Activated CD8-positive, alpha-beta memory T cell treated with anti-CD3 and anti-CD28 coated beads, Interleukin-2, amount 10 ng/mL, durations not matched to agents 7 days and 5 days (primary cell): ENCODE measurements around the gene RAD51B. TPM values are rescaled to one million over a fixed set of nuclear protein-coding genes. Genes with fewer than 3 reads are reported as not detected.

Experiments
- ATAC-seq: fragments of 150-1000 bp; cut with Tn5 transposase; one replicate; pipeline ENCODE4 v1.10.0; 2021; ENCODE audit warnings: moderate library complexity
- CTCF ChIA-PET: fragments of 350-600 bp; sonication (Branson Sonifier 250); formaldehyde crosslinking; loops from one replicate; lab custom pipeline; 2021; ENCODE audit warnings: antibody characterized with exemption; lab: Charles Lee
- DNase-seq: peaks from one replicate; pipeline ENCODE4 v3.0.0-alpha.2; 2020
- H3K27ac Mint-ChIP-seq: one replicate; pipeline ENCODE4 v1.8.0; 2021; ENCODE audit warnings: mild to moderate bottlenecking, mixed read lengths
- H3K27me3 Mint-ChIP-seq: one replicate; pipeline ENCODE4 v1.8.0; 2021; ENCODE audit warnings: mixed read lengths
- H3K36me3 Mint-ChIP-seq: one replicate; pipeline ENCODE4 v1.8.0; 2021; ENCODE audit warnings: mild to moderate bottlenecking, mixed read lengths
- H3K4me1 Mint-ChIP-seq: one replicate; pipeline ENCODE4 v1.8.0; 2021; ENCODE audit warnings: mixed read lengths
- H3K4me3 Mint-ChIP-seq: one replicate; pipeline ENCODE4 v1.8.0; 2021; ENCODE audit warnings: mild to moderate bottlenecking, moderate library complexity, mixed read lengths
- H3K9me3 Mint-ChIP-seq: one replicate; pipeline ENCODE4 v1.8.0; 2022; ENCODE audit warnings: low read depth, mixed read lengths
- total RNA-seq, 2 experiments: library from RNA; stranded (reverse); gene quantifications; one replicate each; pipeline ENCODE4 v1.2.3, GENCODE V29; 2021

Gene RAD51B
- total RNA-seq, 2 experiments from 2014 or later = 35.3 to 55.5 TPM

- DNase-seq (no peak), ATAC-seq (no peak)
- Mint-ChIP-seq H3K27ac (no peak overlapping the region), H3K36me3 (peaks cover 3% of the 10 kb centered on the region), H3K4me1 (peaks cover 14% of the 10 kb centered on the region), H3K9me3 (no peaks in the 10 kb centered on the region), H3K27me3 (no peaks in the 10 kb centered on the region), H3K4me3 (no peak overlapping the region)
- CTCF ChIA-PET = no interaction called here
These were observed 67.9 kb downstream of the RAD51B start for GRCh38 chr14:67887478-67887877.

DNA sequence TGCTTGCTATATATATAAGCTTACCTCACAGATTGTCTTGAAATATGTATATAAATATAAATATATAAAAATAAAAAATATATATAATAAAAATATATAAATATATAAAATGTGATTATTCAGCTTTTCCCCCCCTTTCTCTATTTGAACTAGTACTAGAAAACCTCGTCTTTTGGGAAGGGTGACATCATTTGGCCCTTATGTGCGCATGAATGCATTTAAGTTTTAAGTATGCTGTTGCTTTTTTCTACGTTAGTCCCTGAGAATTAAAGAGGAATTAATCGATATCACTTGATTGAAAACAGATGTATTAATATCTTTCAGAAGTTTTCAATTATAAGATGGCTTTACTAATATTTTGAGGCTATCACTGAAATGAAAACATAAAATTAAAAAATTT, 69.9 kb downstream of the RAD51B start:
- Mint-ChIP-seq H3K4me1 (peaks cover 3% of the 10 kb centered on the region), H3K4me3 (no peak overlapping the region), H3K27me3 (no peaks in the 10 kb centered on the region), H3K36me3 (peaks cover 3% of the 10 kb centered on the region), H3K9me3 (no peaks in the 10 kb centered on the region), H3K27ac (no peak overlapping the region)
- DNase-seq (no peak), ATAC-seq (no peak)
- CTCF ChIA-PET = interaction anchor here (2.1 kb wide), 1 partner anchor 45 kb away, joined by 5 read pairs; no protein-coding TSS in a partner anchor

DNA sequence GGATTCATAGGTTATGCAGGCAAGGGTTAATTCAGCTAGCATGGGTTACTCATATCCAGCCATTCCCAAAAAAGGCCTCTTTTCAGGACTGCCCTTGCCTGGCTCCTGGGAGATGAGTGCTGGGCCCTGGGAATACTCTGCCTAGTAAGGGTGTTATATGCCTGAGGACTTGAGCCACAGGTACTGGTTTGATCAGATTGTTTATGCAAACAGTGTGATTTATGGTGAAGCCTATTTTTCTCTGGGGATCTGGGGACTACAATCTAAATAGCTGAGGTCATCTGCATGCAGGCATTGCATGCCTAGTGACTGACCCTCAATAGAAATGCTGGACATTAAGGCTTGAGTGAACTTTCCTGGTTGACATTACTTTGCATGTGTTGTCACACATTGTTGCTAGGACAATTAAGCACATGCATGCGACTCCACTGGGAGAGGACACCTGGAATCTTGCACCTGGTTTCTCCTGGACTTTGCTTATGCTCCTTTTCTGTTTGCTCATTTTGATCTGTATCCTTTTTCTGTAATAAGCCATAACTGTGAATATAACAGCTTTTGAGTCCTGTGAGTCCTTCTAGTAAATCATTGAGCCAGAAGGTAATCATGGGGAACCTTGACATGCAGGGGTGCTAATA, 73.0 kb downstream of the RAD51B start:
- no peaks in the 10 kb centered on the region for H3K27me3 Mint-ChIP-seq
- no peaks in the 10 kb centered on the region for H3K9me3 Mint-ChIP-seq
- ATAC-seq = no peak
- no peak overlapping the region for H3K4me3 Mint-ChIP-seq
- peaks cover 3% of the 10 kb centered on the region for H3K36me3 Mint-ChIP-seq
- H3K27ac Mint-ChIP-seq = no peak overlapping the region
- no peak for DNase-seq
- no peaks in the 10 kb centered on the region for H3K4me1 Mint-ChIP-seq
- CTCF ChIA-PET = interaction anchor here (1.1 kb wide), 1 partner anchor 11 kb away, joined by 5 read pairs; no protein-coding TSS in a partner anchor

GRCh38 chr14:67900231-67900630, 80.7 kb downstream of the RAD51B start:
- H3K36me3 Mint-ChIP-seq = peaks cover 19% of the 10 kb centered on the region
- H3K27ac Mint-ChIP-seq = no peak overlapping the region
- ATAC-seq (no peak), DNase-seq (no peak)
- no peak overlapping the region for H3K4me3 Mint-ChIP-seq
- H3K9me3 Mint-ChIP-seq = peaks cover 7% of the 10 kb centered on the region
- CTCF ChIA-PET = interaction anchor here (0.6 to 1.0 kb wide), 2 partner anchors 17 to 698 kb away, joined by 3 read pairs; no protein-coding TSS in a partner anchor
- H3K27me3 Mint-ChIP-seq = no peaks in the 10 kb centered on the region
- no peaks in the 10 kb centered on the region for H3K4me1 Mint-ChIP-seq

GRCh38 chr14:67908052-67908754, 88.6 kb downstream of the RAD51B start:
- no peaks in the 10 kb centered on the region for H3K9me3 Mint-ChIP-seq
- CTCF ChIA-PET = no interaction called here
- no peak overlapping the region for H3K4me3 Mint-ChIP-seq
- H3K36me3 Mint-ChIP-seq = peaks cover 12% of the 10 kb centered on the region
- DNase-seq = no peak
- no peaks in the 10 kb centered on the region for H3K4me1 Mint-ChIP-seq
- no peaks in the 10 kb centered on the region for H3K27me3 Mint-ChIP-seq
- no peak overlapping the region for H3K27ac Mint-ChIP-seq
- ATAC-seq = no peak

GRCh38 chr14:67911562-67911961, 92.0 kb downstream of the RAD51B start:
- CTCF ChIA-PET = interaction anchor here (1.0 to 1.6 kb wide), 2 partner anchors 22 to 932 kb away, joined by 4 read pairs; no protein-coding TSS in a partner anchor
- Mint-ChIP-seq H3K4me1 (no peaks in the 10 kb centered on the region), H3K27ac (no peak overlapping the region), H3K36me3 (peaks cover 5% of the 10 kb centered on the region), H3K4me3 (no peak overlapping the region), H3K9me3 (no peaks in the 10 kb centered on the region), H3K27me3 (no peaks in the 10 kb centered on the region)
- ATAC-seq (no peak), DNase-seq (no peak)

DNA sequence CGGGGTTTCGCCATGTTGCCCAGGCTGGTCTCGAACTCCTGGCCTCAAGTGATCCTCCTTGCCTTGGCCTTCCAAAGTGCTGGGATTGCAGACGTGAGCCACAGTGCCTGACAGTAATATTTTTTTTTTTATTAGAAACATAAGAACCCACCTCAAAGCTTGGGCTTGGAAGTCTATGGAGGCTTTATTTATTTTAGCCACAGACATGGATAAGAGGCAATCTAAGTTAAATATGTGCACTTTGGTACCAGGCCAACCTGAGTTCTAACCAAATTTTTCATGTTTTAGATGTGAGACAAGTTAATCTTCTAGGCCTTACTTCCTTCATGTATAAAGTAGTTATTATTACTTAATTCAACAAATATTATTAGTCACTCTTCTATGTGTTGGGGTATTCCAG, 96.9 kb downstream of the RAD51B start:
- H3K27me3 Mint-ChIP-seq = no peaks in the 10 kb centered on the region
- CTCF ChIA-PET = interaction anchor here (1.5 kb wide), 2 partner anchors 10 to 281 kb away, joined by 3 to 4 read pairs; no protein-coding TSS in a partner anchor
- H3K4me3 Mint-ChIP-seq = no peak overlapping the region
- H3K36me3 Mint-ChIP-seq = no peaks in the 10 kb centered on the region
- H3K4me1 Mint-ChIP-seq = no peaks in the 10 kb centered on the region
- no peaks in the 10 kb centered on the region for H3K9me3 Mint-ChIP-seq
- no peak overlapping the region for H3K27ac Mint-ChIP-seq
- DNase-seq (no peak), ATAC-seq (no peak)

GRCh38 chr14:67917006-67917405, 97.4 kb downstream of the RAD51B start:
- Mint-ChIP-seq H3K27ac (no peak overlapping the region), H3K4me1 (no peaks in the 10 kb centered on the region), H3K9me3 (no peaks in the 10 kb centered on the region), H3K27me3 (no peaks in the 10 kb centered on the region), H3K36me3 (no peaks in the 10 kb centered on the region), H3K4me3 (no peak overlapping the region)
- CTCF ChIA-PET = no interaction called here
- no peak for ATAC-seq
- no peak for DNase-seq

GRCh38 chr14:67918838-67919237, 99.3 kb downstream of the RAD51B start:
- H3K27ac Mint-ChIP-seq = no peak overlapping the region
- CTCF ChIA-PET = interaction anchor here (1.5 kb wide), 1 partner anchor 925 kb away, joined by 3 read pairs; no protein-coding TSS in a partner anchor
- peaks cover 3% of the 10 kb centered on the region for H3K36me3 Mint-ChIP-seq
- no peak overlapping the region for H3K4me3 Mint-ChIP-seq
- H3K4me1 Mint-ChIP-seq = no peaks in the 10 kb centered on the region
- ATAC-seq = no peak
- DNase-seq = no peak
- H3K27me3 Mint-ChIP-seq = no peaks in the 10 kb centered on the region
- H3K9me3 Mint-ChIP-seq = no peaks in the 10 kb centered on the region

GRCh38 chr14:67919259-67920032, 99.9 kb downstream of the RAD51B start:
- Mint-ChIP-seq H3K4me3 (no peak overlapping the region), H3K4me1 (no peaks in the 10 kb centered on the region), H3K36me3 (peaks cover 5% of the 10 kb centered on the region), H3K27ac (no peak overlapping the region), H3K9me3 (no peaks in the 10 kb centered on the region), H3K27me3 (no peaks in the 10 kb centered on the region)
- no peak for DNase-seq
- ATAC-seq = no peak
- CTCF ChIA-PET = interaction anchor here (1.5 kb wide), 1 partner anchor 925 kb away, joined by 3 read pairs; no protein-coding TSS in a partner anchor

- H3K36me3 Mint-ChIP-seq = peaks cover 28% of the 10 kb centered on the region
- DNase-seq = no peak
- H3K4me3 Mint-ChIP-seq = no peak overlapping the region
- no peaks in the 10 kb centered on the region for H3K4me1 Mint-ChIP-seq
- H3K9me3 Mint-ChIP-seq = peaks cover 9% of the 10 kb centered on the region
- no peak overlapping the region for H3K27ac Mint-ChIP-seq
- CTCF ChIA-PET = interaction anchor here (0.7 kb wide), 1 partner anchor 23 kb away, joined by 3 read pairs; no protein-coding TSS in a partner anchor
- no peak for ATAC-seq
- no peaks in the 10 kb centered on the region for H3K27me3 Mint-ChIP-seq
These were observed 107.2 kb downstream of the RAD51B start for GRCh38 chr14:67926821-67927220.

DNA sequence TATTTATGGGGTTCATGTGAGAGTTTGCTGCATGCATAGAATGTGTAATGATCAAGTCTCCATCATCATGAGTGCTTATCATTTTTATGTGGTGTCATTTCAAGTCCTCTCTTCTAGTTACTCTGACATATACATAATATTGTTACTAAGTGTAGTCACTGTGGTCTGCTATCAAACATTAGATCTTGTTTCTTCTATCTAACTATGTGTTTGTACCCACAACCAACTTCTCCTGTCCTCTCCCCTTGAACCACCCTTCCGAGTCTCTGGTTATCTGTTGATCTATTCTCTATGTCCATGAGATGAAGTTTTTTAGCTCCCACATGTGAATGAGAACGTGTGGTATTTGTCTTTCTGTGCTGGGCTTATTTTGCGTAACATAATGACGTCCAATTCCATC, 107.7 kb downstream of the RAD51B start:
- no peak overlapping the region for H3K4me3 Mint-ChIP-seq
- DNase-seq (no peak), ATAC-seq (no peak)
- H3K27ac Mint-ChIP-seq = no peak overlapping the region
- H3K36me3 Mint-ChIP-seq = peaks cover 28% of the 10 kb centered on the region
- H3K27me3 Mint-ChIP-seq = no peaks in the 10 kb centered on the region
- CTCF ChIA-PET = no interaction called here
- H3K9me3 Mint-ChIP-seq = peaks cover 9% of the 10 kb centered on the region
- no peaks in the 10 kb centered on the region for H3K4me1 Mint-ChIP-seq

DNA sequence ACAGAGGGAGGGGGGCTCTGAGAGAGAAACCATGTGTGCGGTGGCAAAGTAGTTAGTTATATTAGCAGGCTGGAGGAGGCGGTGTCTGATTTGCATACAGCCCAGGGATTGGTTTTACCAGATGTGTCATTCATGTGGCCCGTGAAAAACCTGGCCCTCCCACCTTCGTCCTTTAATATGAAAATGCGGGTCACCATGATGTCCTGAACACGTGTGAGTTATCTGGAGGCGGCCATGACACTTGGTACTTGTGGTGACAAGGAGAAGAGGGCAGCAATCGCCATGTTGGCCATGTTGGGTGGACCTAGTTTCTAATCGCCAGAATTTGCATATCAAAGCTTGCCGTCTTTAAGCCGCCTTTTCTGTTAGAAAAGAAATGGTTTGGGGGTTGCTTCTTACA, 108.8 kb downstream of the RAD51B start:
- ATAC-seq = no peak
- peaks cover 9% of the 10 kb centered on the region for H3K9me3 Mint-ChIP-seq
- H3K27ac Mint-ChIP-seq = no peak overlapping the region
- peaks cover 26% of the 10 kb centered on the region for H3K36me3 Mint-ChIP-seq
- CTCF ChIA-PET = no interaction called here
- H3K4me3 Mint-ChIP-seq = no peak overlapping the region
- H3K4me1 Mint-ChIP-seq = no peaks in the 10 kb centered on the region
- no peak for DNase-seq
- no peaks in the 10 kb centered on the region for H3K27me3 Mint-ChIP-seq
